GM21723 (cell line): Measurements from ENCODE around the gene EEF1A2.
"Not testable (repeated sequence)": the region's sequence is repeated elsewhere in the genome, so short reads cannot be mapped to it uniquely, and the experiment has no call there.

ENCODE experiments used
- ATAC-seq: cut with Tn5 transposase; IDR thresholded peaks from one replicate; pipeline ENCODE4 v1.9.1; 2021; ENCODE audit warnings: mild to moderate bottlenecking, moderate library complexity; ENCODE audit not compliant: unreplicated experiment

Gene EEF1A2

DNA sequence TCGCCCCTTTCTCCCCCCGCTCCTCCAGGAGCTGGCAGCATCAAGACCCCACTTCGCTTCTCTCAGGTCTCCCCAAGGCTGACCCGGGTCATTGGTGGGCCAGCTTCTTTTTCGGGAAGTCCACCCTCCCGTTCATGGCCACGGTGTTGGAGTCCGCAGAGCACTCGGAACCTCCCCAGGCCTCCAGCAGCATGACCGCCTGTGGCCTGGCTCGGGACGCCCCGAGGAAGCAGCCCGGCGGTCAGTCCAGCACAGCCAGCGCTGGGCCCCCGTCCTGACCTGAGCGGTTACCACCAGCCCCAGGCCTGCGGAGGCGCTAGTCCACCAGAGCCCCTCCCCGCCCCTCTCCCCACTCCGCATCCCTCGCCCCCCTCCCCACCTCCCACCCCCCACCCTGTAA, 22.7 kb upstream of the EEF1A2 start:
- no peak for ATAC-seq

DNA sequence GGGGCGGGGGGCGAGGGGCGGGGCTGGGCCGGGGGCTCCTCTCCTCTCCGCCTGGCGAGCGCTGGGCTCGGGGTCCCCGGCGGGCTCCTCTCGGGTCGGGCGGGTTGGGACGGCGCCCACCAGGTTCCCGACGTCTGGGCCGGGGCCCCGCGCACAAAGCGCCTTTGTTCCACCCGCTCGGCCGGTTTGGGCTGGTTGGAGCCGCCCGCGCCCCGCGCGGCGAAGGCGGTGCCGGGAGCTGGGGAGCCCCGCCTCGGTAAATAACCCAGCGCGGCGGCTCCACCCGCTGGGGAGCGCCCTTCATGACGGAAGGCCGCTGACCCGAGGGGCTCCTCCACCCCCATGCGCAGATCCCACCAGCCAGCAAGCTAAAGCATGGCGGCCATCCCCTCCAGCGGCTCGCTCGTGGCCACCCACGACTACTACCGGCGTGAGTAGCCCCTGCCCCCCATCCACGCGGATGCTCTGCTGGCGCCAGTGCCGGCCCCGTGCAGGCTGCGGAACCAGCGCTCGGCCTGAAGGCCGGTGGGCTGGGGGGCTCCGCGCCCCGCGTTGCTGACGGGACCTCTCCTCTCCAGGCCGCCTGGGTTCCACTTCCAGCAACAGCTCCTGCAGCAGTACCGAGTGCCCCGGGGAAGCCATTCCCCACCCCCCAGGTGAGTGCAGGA, 22.2 kb upstream of the EEF1A2 start:
- peak; percentile 44 for ATAC-seq

DNA sequence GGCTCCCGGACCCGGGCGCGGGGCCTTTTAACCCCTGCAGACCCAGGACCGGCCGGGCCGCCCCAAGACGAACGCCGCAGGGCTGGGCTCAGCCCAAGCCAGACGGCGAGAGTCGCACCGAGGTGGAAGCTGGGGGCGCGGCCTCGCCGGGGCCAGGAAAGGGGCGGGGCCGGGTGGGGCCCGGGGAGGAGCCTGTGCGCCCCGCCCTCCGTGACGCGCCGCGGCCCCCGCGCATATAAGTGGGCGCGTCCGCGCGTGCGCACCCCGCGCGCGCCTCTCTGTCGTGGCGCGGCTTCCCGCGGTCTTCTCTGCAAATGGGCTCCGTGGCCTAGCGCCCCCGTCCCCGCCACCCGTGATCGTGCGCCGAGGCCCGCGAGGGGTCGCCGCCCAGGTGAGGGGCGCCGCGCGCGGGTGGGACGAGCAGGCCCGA, 21.6 kb upstream of the EEF1A2 start, which contains the start of gene PPDPF:
Gene PPDPF (plus strand): TSS at position 262 of the 430 bp plus-strand sequence. CDS start 544 bp downstream, outside the sequence.
- ATAC-seq: peak; percentile 71

DNA sequence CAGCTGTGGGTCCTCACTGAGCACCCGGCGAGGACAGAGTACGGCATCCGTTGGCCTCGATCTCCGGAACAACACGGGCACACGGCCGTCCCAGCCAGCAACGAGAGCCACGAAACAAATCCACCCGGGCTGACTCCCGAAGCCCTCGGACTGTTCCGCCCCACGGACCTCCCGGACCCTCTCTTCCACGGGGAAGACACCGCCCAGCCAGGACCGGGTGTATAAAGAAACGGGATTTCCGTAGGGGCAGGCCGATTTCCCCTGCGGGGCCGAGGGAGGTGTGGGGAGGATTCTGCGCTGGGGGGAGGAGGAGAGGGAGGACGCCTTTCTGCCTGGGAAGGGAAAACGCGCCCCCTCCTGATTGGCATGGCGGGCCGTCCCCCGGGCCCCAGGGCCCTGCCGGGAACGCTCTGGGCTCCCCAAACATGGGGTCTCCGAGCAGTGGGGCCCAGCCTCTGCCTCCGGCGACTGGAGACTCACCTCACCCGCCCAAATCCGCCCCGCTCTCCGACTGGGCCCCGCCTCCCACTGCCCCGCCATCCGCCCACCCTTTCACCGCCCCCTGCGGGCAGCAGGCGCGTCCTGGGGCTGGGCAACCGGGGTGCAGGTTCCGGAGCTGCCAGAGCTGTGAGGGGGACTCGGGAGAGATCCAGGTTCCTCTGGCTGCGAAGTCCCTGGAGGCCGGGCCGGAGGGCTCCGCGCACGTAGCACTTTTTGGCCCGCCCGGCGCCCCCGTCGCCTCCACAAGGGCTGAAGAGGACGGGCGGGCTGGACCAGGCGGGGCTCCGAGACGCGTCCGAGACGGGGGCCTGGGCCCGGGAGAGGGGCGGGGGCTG, 21.0 kb upstream of the EEF1A2 start:
- ATAC-seq: peak; percentile 55

DNA sequence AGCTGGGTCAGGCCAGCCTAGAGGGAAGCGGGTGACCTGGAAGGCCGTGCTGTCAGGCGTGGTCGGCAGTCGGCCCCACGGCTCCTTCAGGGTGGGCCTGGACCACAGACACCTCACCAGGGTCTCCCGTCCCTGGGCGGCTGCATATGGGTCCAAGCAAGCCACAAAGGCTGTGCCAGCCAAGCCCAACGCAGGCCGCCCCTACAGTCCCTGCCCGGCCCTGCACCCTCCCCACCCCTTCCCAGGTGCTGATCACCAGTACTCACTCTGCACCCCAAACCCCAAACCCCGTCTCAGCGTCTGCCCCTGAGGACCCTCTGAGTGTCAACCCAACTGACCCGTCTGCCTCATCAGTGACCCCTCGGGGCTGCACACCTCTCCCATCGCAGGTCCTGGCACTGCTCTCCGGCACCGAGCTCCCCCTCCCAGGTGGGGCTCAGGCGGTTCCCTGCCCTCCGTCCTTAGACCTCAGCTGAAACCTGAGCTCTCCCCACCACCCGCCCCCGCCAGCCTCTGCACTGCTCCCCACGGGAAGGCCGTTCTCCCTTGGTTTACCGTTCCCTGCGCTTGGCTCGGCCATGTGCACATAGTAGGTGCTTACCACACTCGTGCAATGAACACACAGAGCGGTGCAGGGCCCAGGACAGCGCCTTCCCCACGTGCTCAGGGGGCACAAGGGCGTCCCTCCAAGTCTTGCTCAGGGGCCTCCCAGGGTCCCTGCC, 20.2 kb upstream of the EEF1A2 start:
- no peak for ATAC-seq

DNA sequence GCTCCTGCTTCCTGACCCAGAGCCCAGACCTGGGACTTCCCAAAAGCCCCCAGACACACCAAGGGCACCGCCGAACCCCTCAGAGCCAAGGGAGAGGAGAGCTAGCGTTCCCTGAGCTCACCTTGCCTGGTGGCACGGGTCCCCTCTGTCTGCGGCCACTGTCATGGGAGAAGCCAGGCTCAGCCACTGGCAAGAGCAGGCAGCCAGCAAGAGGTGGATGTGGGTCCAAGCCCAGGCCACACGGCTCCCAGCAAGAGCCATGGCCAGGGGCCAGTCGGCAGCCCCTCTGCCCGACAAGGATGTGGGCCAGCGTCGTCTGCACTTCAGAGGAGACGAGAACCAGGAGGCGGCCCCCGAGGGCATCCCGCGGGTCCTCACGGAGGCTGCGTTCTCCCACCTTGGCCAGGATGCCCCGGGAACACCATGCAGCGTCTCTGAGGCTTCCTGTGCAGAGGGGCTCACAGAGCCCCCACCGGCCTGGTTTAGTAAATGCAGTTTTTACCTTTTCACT, 19.5 kb upstream of the EEF1A2 start:
- no peak for ATAC-seq

DNA sequence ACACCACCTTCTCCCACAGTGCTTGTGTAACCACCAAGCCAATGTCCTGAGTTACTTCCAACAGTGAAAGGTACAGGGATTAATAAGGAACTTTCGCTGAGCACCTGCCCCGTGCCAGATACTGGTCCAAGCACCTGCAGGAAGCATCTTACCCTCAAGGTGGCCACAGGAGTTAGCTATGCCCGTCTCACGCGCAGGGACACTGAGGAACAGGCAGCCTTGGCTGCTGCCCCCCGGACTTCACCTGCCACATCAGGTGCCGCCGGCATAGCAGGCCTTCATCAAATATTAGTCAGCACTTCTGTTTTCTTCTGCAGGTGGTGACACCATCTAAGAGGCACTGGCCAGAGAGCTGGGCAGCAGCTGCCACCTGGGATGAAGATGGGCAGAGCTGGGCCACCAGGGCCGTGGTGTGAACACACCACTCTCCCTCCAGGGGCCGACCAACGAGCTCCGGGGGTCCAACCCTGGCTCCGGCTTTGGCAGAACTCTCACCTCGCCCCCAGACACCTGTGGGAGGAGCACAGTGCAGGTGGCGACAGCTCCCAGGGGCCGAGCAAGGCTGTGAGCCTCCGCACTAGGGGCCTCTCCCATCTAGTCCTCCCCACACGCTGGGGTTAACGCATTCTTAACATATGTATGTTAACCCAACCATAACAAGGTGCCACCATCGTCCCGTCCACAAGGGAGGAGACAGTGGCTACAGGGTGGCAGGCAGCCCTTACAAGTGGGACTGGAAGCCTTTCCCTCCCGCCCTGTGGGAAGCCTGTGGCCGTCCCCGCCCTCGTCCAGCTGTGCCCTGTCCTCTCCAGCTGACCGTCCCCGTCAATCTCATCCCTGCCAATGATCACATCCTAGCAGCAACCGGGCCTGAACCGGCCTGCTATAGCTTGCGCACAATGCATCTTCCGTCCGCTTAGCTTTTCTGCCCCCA, 18.8 kb upstream of the EEF1A2 start:
- ATAC-seq: no peak

DNA sequence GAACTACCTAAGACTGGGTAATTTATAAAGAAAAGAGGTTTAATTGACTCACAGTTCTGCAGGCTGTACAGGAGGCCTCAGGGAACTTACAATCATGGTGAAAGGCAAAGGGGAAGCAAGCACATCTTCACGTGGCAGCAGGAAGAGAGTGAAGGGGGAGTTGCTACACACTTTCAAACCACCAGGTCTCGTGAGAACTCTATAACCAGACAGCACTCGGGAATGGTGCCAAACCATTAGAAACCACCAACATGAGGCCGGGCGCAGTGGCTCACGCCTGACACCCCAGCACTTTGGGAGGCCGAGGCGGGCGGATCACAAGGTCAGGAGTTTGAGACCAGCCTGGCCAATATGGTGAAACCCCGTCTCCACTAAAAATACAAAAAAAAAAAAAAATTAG, 15.6 kb upstream of the EEF1A2 start:
- not testable (repeated sequence) for ATAC-seq

DNA sequence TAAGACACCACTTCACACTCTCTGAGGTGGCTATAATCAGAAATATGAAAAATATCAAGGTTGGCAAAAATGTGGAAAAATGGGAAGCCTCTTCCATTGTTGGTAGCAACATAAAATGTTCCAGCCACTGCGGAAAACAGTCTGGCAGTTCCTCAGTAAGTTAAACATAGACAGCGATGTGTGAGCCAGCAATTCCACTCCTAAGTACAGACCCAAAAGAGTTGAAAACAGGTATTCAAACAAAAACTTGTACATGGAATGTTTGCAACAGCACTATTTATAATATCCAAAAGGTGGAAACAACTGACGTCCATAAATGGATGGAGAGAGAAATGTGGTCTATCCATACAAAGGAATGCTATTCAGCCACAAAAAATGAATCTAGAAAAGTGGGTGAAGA, 14.3 kb upstream of the EEF1A2 start:
- no peak for ATAC-seq

DNA sequence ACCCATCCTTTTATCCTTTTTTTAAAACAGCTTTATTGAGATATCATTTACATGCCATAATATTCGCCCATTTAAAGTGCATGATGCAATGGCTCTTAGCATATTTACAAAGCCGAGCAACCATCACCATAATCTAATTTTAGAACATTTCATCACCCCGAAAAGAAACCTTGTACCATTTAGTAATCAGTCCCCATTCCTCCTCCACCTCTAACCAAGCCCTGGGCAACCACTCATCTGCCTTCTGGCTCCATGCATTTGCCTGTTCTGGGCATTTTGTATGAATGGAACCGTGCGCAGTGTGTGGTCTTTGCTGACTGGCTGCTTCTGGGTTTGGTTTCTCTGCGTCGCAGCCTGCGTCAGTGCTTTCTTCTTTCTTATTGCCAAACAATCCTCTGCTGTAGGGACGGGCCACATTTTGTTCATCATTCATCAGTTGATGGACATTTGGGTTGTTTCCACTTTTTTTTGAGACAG, 10.2 kb upstream of the EEF1A2 start:
- ATAC-seq: no peak

DNA sequence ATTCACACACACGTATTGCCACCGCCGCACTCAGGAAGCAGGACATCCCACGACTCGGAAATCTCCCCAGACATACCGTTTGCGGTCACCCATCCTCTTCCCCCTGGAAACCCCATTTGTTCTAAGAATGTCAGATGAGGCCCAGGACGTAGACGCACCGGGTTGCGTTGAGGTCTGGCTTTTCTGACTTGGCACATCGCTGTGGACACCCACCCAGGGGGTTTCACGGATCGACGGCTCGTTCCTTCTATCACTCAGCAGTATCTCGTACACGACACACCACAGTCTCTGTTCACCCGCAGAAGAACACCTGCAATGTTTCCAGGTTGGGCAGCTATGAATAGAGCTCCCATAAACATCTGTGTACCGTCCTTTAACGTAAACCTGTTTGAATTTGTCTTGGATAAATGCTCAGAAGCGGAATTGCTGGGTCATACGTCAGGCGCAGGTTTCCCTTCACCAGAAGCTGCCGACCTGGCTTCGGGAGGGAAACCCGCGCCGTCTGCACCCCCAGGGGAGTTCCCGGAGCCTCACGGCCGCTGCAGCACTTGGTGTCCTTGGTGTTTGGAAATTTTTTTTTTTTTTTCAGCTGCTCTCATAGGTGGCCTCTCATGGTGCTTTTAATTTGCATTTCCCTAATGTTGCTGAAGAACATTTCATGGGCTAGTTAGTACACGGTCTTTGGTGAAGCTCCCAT, 9.3 kb upstream of the EEF1A2 start:
- no peak for ATAC-seq

DNA sequence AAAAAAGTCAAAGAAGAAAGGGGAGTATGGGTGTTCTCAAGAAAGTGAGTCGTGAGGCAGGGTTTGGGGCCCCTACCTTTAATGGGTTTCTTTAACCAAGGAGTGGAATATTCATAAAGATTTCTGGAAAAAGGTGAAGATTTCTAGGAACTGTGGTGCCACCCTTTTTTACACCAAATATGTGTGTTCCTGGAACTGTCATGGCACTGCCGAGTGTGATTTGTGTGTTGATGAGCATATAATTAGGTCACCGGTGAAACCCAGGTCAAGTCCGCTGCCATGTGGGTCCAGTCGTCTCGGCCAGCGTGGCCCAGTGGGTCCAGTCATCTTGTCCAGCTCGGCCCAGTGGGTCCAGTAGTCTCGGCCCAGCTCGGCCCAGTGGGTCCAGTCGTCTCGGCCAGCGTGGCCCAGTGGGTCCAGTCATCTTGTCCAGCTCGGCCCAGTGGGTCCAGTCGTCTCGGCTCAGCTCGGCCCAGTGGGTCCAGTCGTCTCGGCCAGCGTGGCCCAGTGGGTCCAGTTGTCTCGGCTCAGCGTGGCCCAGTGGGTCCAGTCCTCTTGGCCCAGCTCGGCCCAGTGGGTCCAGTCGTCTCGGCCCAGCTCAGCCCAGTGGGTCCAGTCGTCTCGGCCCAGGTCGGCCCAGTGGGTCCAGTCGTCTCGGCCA, 8.3 kb upstream of the EEF1A2 start:
- ATAC-seq: no peak

DNA sequence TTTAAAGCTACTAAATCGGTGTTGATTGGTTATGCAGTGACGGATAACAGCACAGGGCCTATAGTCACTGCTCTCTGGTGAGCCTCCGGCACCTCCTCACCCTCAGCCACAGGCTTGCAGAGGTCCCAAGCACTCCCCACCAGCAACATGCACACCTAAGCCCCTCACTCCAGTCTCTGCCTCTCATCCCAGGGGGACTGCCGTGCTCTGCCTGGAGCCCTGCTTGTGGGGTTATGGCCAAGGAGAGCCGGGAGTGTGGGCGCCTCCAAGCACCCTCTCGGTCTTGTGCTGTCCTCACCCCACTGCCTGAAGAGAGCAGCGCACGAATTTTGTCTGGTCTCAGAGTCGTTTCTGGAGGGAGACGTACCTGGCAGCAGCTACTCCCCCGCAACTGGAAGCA, 6.8 kb upstream of the EEF1A2 start:
- ATAC-seq: no peak

DNA sequence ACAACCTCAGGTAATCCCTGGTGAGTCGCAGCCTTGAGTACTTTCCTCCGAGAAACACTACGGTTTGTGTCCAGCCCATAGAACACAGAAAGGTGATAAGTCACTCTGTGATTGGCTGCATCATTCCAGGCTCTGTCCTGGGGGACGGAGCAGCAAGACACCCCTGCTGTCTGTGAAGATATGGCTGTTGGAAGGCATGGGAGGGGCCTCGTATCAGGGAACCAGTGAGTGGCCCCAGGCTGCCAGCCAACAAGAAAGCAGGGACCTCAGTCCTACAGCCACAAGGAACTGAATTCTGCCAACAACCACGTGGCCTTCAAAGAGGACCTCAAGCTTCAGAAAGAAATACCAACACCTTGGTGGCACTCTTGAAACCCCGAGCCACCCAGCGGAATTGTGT, 6.4 kb upstream of the EEF1A2 start:
- no peak for ATAC-seq

DNA sequence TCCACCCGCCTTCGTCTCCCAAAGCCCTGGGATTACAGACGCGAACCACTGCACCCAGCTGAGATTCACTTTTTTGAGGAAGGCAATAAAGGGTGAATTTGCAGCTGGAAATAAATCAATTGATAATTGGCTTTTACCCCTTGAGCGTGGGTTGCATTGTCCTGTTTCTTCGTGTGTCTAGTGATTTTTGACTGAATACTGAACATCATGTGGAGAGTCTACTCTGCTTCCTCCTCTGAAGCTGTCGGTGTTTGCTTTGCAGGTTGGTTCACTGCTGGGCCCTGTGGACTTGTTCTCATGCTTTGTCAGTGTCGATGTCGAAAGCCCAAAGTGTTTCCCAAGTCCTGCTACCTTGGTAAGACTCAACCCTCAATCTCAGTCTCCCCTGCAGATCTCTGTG, 5.8 kb upstream of the EEF1A2 start:
- ATAC-seq: no peak

DNA sequence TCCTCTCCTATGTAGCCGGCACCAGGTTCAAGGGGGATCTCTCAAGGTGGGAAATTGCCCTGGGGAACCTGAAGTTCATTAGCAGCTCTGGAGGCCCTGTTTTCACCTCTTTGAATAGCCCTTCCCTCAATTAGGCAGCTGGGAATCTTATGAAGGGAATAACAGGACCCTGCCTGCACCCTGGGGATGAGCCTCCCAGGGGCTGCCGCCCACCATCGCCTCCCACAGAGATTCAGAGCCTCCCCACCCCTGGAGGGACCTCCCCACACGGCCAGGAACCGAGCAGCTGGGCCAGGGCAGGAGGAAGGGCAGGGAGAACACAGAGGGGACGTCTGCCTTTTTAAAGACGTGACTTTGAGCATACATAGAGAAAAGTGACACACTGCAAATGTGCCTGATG, 4.6 kb upstream of the EEF1A2 start:
- ATAC-seq: no peak

DNA sequence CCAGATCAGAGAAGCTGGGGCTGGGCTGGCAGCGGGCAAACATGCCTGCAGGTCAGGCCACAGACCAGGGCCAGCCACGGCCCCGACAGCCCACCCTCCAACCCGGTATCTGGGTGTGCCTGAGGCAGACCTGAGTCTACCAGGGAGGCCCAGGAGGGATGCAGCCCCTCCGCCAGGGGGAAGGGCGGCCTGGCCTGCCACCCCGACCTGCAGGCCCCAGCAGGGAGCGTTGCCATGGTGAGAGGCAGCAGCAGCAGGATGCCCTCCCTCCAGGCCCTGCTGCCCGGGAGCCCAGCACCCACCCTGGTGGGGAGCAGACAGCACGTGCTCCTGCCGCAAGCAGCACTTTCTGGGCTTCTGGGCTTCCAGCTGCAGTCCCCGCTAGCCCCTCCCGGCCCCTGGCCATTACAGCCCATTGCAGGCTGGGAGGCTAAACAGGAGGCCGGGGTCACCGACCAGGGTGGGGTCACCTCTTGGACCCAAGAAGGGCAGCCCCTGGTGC, 3.8 kb upstream of the EEF1A2 start:
- ATAC-seq: no peak

DNA sequence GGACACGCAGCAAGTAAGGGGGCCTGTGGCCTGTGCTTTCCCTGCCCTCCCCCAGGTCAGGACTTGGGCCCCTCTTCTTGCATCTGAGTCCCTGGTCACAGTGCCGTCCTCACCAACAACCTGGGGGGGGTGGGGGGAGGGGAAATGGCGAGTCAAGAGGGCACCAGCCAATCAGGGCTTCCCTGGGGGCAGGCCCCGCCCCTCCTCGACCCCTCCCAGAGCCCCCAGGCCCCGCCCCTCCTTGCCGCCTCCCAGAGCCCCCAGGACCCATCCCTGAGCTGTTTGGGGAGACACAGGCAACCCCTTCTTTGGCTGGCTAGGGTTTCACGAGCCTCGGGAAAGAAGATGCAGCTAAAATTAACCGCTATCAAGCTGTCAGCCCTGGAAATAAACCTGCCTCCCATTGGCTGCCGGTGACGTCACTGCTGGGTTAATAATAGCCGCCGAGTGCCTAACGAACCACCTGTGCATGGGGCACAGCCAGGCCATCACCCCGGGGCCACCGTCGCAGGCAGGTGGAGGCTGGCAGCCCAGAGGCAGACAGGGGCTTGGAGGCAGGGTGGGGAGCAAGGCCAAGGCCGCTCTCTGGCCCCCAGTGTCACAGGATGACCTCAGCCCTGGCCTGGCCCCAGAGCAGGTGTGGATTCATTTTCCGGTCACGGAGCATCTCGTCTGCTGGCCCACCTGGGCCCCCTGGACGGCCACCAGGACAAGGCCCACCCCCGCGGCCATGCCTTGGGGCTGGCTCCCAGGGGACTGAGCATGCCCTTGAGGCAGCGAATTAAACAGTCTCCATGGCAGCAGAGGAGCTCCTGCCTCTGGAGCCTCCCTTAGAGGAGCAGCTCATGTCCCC, 3.2 kb upstream of the EEF1A2 start:
- ATAC-seq: no peak
